ENCODE results near the gene DNHD1.
A peak's percentile ranks its signal among the peaks of the same experiment; 100 is the strongest.

The DNHD1 gene

GRCh38 chr11:6497069-6497839 is at the start of gene DNHD1:
DNHD1 (plus strand) TSS chr11:6497280; CDS start chr11:6498216, 936 bp downstream.
- no peak for DNase-seq (ENCODE audit: low read depth)

GRCh38 chr11:6448574-6448973 is 48.5 kb upstream of the DNHD1 start:
- no peak for DNase-seq (ENCODE audit: low read depth)

GRCh38 chr11:6452219-6452618 is 44.9 kb upstream of the DNHD1 start:
- no peak for DNase-seq (ENCODE audit: low read depth)

- DNase-seq (ENCODE audit: low read depth) = no peak
These were observed 43.9 kb upstream of the DNHD1 start for GRCh38 chr11:6453152-6453551.

- no peak for DNase-seq (ENCODE audit: low read depth)
These were observed 42.0 kb upstream of the DNHD1 start for GRCh38 chr11:6455070-6455469.

GRCh38 chr11:6456361-6457073 is 40.6 kb upstream of the DNHD1 start:
- no peak for DNase-seq (ENCODE audit: low read depth)

GRCh38 chr11:6457581-6458320 is 39.3 kb upstream of the DNHD1 start:
- DNase-seq (ENCODE audit: low read depth) = no peak

GRCh38 chr11:6458352-6459098 is 38.6 kb upstream of the DNHD1 start:
- no peak for DNase-seq (ENCODE audit: low read depth)

GRCh38 chr11:6459099-6459450 is 38.0 kb upstream of the DNHD1 start:
- DNase-seq (ENCODE audit: low read depth) = no peak

GRCh38 chr11:6468712-6469495 is 28.2 kb upstream of the DNHD1 start:
- no peak for DNase-seq (ENCODE audit: low read depth)

GRCh38 chr11:6469599-6469998 is 27.5 kb upstream of the DNHD1 start:
- DNase-seq (ENCODE audit: low read depth) = no peak

- DNase-seq (ENCODE audit: low read depth) = no peak
These were observed 24.1 kb upstream of the DNHD1 start for GRCh38 chr11:6472934-6473333.

- DNase-seq (ENCODE audit: low read depth) = peak; percentile 73
These were observed 23.3 kb upstream of the DNHD1 start, which contains the start of gene TRIM3 for GRCh38 chr11:6473451-6474412. TRIM3 (minus strand) TSS chr11:6473941; CDS start chr11:6465695, 8,246 bp downstream.

- DNase-seq (ENCODE audit: low read depth) = no peak
These were observed 22.7 kb upstream of the DNHD1 start for GRCh38 chr11:6474413-6474792.

GRCh38 chr11:6474806-6475500 is 22.1 kb upstream of the DNHD1 start:
- DNase-seq (ENCODE audit: low read depth) = no peak

- no peak for DNase-seq (ENCODE audit: low read depth)
These were observed 21.1 kb upstream of the DNHD1 start for GRCh38 chr11:6475936-6476335.

GRCh38 chr11:6476571-6476970 is 20.5 kb upstream of the DNHD1 start:
- DNase-seq (ENCODE audit: low read depth) = no peak

GRCh38 chr11:6480299-6480914 is 16.7 kb upstream of the DNHD1 start:
- no peak for DNase-seq (ENCODE audit: low read depth)
